Measurements from ENCODE around the gene PFDN5.

DNA sequence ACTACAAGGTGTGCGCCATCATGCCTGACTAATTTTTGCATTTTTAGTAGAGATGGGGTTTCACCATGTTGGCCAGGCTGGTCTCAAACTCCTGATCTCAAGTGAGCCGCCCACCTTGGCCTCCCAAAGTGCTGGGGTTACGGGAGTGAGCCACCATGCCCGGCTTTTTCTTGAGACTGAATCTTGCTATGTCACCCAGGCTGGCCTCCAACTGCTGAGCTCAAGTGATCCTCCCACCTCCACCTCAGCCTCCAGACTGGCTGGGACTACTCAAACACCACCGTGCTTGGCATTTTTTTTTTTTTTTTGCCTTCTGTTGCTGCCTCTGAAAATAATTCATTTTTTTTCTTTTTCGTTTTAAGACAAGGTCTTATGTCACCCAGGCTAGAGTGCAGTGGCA lies 35.5 kb upstream of the PFDN5 start:
- no peak for TF ChIP-seq POLR2A (IDR thresholded peaks at IDR 0.05)
- TF ChIP-seq, protein P1, sequence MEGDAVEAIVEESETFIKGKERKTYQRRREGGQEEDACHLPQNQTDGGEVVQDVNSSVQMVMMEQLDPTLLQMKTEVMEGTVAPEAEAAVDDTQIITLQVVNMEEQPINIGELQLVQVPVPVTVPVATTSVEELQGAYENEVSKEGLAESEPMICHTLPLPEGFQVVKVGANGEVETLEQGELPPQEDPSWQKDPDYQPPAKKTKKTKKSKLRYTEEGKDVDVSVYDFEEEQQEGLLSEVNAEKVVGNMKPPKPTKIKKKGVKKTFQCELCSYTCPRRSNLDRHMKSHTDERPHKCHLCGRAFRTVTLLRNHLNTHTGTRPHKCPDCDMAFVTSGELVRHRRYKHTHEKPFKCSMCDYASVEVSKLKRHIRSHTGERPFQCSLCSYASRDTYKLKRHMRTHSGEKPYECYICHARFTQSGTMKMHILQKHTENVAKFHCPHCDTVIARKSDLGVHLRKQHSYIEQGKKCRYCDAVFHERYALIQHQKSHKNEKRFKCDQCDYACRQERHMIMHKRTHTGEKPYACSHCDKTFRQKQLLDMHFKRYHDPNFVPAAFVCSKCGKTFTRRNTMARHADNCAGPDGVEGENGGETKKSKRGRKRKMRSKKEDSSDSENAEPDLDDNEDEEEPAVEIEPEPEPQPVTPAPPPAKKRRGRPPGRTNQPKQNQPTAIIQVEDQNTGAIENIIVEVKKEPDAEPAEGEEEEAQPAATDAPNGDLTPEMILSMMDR (IDR thresholded peaks at IDR 0.05): no peak
